Right ventricle myocardium inferior (tissue), 1 donor: ENCODE results near the gene CROCC. TPM values are rescaled to one million over a fixed set of nuclear protein-coding genes. Genes with fewer than 3 reads are reported as not detected.

Source experiments
- ATAC-seq: fragments of 200-7000 bp; cut with Tn5 transposase; one replicate; pipeline ENCODE4 v1.9.1; 2020; ENCODE audit warnings: mild to moderate bottlenecking, moderate library complexity
- DNase-seq: peaks from one replicate; pipeline ENCODE4 v3.0.0; 2021; ENCODE audit errors: missing footprints
- intact Hi-C: fragments of 100-400 bp; cut with DNase I; formaldehyde crosslinking; loops from one replicate; pipeline ENCODE4 v1.11.0; 2022
- total RNA-seq: library from RNA; stranded (reverse); fragmentation: NEBNext Ultra II Directional; extraction: Animal tissue kit (Norgen Biotek cat#: 25700); gene quantifications from one replicate; pipeline ENCODE4 v1.2.1, GENCODE V29; 2021
- donor health status: DM: no; HTN: yes; CAD: no; lungs with severe emphysema.

The CROCC gene
- total RNA-seq, 1 donor from 2014 or later: 6.5 TPM

DNA sequence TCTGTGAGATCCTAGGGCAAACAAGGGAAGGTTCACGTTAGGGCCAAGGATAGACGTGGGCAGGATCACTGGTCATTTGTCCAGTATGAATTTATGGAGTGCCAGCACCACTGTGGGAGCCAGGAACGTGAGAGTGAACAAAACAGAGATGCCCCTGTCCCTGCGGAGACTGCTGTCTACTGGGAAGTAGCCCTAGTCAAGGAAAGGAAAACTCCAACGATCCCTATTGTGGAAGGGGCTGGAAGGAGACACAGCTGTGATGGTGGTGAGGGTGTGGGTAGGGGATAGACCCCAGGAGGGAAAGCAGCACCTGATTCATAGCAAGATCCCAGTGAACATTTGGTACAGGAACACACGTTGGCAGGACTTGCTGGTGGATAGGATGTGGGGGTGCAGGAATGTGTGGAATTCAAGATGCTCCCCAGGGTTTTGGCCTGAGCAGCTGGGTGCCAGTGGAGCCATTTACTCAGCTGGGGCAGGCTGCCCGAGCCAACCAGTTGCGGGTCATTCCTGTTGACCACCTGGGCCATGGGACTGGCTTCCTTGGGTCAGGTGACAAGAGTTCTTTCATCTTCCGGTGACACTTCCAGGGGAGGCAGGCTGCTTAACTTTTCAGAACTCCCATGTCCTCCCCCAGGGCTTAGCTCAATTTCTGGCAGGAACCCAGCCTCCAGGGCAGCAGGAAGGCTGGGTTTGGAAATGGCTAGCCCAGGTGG is 91.2 kb downstream of the CROCC start:
- DNase-seq: no peak
- intact Hi-C loops: loop anchor here (5.0 kb wide), 2 partner anchors 39 to 51 kb away; partner anchors contain the start of gene SDHB
- no peak for ATAC-seq

DNA sequence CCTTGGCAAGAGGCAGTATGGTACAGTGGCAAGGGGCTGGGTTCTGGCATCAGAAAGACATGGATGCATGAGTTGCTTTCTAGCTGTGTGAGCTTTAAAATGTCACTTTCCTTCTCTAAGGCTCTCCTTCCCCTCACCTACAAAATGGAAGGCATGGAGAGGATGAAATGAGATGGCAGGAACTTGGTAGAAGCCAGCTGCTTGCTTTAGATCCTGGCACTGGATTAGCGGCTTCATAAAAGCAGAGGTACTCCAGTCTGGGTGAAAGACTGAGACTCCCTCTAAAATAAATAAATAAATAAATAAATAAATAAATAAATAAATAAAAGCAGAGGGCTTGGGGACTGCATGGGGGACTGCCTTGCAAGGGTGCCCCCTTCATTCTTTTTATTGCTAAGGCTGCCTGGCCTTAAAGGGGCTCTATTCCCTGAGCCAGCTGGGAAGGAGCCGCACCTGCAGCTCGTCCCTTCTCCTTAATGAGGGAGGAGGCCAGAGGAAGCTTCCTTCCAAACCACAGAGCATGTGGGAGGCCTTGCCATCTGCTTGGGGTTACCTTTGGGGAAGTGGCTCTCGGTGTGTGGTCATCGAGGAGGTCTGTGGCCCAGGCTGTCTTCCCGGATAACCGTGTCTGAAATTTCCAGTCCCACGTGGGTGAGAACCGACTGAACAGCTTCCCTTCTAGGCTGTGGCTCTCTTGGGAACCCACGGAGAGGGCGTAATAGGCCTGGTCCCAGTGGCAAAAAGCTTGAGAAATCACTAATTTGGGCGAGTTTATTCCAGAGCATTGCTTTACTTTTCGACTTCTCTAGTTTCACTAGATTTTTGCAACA is 92.0 kb downstream of the CROCC start:
- ATAC-seq (no peak), DNase-seq (no peak)
- intact Hi-C loops: loop anchor here (5.0 kb wide), 2 partner anchors 39 to 51 kb away; partner anchors contain the start of gene SDHB

DNA sequence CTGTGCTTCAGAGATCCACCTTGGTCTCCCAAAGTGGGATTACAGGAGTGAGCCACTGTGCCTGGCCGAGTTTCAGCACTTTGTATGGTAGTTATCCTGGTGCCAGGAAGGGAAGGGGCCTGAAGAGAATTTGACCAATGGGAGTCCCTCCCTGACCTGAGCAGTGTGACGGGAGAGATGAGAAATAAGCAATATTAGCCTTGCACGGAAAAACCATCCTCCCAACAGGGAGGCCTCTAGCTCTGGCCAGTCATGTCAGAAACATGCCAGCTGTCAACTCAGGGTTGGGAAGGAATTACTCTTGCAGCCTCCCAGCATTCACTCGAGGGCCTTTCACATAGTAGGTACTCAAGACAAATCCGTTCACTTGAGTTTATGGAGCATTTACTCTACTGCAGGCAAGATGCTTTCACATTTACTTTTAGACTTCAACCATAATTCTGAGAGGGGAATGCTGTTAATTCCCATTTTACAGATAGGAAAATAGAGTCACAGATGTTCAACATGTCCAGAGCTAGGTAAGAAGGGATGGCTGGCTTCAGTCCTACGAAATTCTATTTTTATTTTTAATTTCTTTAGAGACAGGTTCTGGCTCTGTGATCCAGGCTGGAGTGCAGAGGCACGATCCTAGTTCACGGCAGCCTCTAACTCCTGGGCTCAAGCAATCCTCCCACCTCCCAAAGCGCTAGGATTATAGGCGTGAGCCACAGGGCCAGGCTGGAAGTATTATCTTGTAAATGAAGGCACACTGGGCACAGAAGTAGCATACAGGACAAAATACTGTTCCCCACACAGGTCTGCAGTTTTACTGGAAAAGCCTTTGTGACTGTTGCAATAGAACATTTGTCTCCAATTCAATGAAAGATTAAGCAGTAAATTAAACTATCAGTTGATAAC is 93.2 kb downstream of the CROCC start:
- ATAC-seq (no peak), DNase-seq (no peak)
- intact Hi-C loops: loop anchor here (5.0 kb wide), 2 partner anchors 37 to 53 kb away; partner anchors contain the start of gene SDHB

DNA sequence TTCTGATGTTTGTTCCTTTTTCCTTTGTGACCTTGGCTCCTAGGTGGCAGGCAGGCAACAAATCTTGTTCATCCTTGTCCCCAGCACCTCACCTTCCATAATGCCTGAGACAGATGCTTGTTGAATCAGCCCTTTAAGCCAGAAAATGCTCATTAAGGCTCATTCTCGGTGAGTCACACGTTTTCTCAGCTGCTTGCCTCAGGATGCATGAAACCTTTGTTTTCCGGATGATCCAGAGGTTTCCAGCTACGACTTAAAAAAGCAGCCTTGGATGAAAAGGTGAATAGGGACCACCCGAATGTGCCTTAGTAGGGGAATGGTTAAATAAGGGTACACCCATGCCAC is 94.6 kb downstream of the CROCC start:
- intact Hi-C loops: no loop called here
- DNase-seq: no peak
- no peak for ATAC-seq

DNA sequence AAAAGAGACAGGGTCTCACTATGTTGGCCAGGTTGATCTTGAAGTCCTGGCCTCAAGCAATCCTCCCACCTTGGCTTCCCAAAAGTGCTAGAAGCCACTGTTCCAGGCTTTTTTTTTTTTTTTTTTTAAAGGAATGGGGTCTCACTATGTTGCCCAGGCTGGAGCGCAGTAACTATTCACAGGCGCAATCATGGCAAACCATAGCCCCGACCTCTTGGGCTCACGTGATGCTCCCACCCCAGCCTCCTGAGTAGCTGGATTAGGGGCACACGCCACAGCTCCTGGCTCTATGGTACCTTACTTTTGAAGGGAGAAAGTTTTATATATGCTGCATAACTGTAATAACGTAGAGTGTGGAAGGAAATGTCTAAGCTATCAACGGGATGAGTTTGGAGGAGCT is 95.7 kb downstream of the CROCC start:
- ATAC-seq: no peak
- intact Hi-C loops: no loop called here
- no peak for DNase-seq

DNA sequence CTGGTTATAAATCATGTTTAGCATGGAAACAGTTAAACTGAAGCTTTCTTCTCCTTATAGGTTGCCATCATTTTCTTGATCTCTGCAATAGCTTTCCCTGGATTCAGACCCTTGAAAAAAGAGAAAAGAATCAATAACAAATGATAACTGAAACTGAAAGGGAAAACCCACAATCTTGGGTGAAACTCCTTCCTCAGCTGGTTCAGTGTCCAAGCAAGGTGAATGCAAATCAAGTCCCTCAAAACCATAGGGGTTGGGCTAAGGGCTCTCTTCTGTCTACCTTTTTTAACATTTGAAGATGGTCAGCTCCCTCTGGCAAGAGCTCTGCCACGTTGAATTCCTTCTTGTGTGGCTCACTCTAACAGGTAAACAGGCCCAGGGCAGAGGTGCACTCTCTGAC is 97.1 kb downstream of the CROCC start:
- intact Hi-C loops: no loop called here
- no peak for DNase-seq
- ATAC-seq: no peak

DNA sequence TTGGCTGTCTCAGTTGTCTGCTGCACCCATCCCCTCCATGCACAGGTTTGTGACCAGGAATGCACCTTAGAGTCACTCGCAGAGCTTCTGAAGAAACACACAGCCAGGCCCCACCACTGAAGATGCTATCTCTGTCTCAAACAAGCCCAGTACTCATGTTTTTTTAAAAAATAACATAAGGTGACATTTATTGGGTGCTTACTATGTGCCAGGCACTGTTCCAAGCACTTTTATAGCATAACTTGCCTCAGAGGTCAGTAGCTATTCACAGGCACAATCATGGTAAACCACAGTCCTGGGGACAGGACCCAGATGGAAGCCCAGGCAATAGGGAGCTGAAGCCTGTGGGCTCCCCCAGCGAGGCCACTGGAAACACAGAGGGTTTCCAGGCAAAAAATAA is 98.8 kb downstream of the CROCC start:
- intact Hi-C loops: no loop called here
- no peak for ATAC-seq
- no peak for DNase-seq

DNA sequence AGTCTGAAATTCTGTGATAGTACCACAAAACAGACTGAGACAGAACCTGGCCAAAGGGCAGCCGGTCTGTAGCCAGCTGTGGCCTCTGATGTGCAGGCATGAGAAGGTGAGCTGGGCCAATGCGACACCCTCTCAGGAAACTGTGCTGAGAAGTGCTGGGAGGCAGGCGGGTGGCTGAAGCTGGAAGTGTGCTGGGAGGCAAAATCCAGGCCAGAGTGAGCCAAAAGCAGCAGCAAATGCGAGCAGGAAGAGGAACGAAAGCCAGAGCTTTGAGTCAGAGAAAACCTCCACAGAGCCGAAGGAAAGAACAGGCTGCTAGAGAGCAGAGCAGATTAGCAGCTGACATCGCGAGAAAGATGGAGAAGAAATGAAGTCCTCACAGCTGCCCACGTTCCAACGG is 100.2 kb downstream of the CROCC start:
- no peak for ATAC-seq
- intact Hi-C loops: no loop called here
- no peak for DNase-seq

Other genes with a start within 250 kb of the CROCC start
- 4,572 TPM for gene RNU1-4, start 181.4 kb upstream of the CROCC start, total RNA-seq
- gene RNU1-2, start 26.0 kb upstream of the CROCC start, total RNA-seq: 4,572 TPM
- 4.8 TPM for gene MFAP2, start 58.7 kb downstream of the CROCC start, total RNA-seq
- gene ATP13A2, start 90.0 kb downstream of the CROCC start, total RNA-seq: 16.4 TPM
- gene SDHB, start 132.1 kb downstream of the CROCC start, total RNA-seq: 433 TPM
- 0.87 TPM for gene PADI2, start 197.5 kb downstream of the CROCC start, total RNA-seq